Measurements from ENCODE around the gene RANBP9. TPM values are rescaled to one million over a fixed set of nuclear protein-coding genes. Genes with fewer than 3 reads are reported as not detected.

RANBP9 gene
- total RNA-seq, 1 donor from 2014 or later: 50.6 TPM

DNA sequence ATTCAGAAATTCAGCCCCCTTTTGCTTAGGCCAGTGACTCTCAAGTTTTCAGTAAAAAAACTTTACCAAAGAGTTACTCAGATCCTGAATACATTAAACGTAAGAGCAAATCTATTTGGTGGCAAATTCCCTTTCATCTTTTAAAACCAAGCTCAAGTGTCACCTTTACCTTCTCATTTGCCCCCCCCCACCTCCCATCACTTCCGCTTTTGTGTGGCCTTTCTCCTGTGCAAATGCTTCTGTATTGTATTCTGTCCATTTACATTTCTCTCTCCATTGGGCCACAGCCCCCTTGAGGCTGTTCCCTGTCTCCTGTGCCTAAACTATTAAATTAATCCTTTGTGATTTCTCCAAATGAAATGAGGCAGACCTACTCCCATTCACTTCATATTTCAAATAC lies 94.6 kb downstream of the RANBP9 start:
- Histone ChIP-seq H3K27ac (no peak overlapping the region), H3K9me3 (no peaks in the 10 kb centered on the region), H3K4me3 (no peak overlapping the region), H3K27me3 (no peaks in the 10 kb centered on the region), H3K4me1 (peaks cover 25% of the 10 kb centered on the region), H3K36me3 (peaks cover 0 to 34% of the 10 kb centered on the region in 2 donors)
- intact Hi-C loops (cut with DNase I): loop anchor here (5.0 kb wide), 1 partner anchor 95 kb away; the partner anchor contains the start of gene RANBP9
- no peak for DNase-seq (ENCODE audit: extremely low spot score in 2 of 2)
- TF ChIP-seq, protein P1, sequence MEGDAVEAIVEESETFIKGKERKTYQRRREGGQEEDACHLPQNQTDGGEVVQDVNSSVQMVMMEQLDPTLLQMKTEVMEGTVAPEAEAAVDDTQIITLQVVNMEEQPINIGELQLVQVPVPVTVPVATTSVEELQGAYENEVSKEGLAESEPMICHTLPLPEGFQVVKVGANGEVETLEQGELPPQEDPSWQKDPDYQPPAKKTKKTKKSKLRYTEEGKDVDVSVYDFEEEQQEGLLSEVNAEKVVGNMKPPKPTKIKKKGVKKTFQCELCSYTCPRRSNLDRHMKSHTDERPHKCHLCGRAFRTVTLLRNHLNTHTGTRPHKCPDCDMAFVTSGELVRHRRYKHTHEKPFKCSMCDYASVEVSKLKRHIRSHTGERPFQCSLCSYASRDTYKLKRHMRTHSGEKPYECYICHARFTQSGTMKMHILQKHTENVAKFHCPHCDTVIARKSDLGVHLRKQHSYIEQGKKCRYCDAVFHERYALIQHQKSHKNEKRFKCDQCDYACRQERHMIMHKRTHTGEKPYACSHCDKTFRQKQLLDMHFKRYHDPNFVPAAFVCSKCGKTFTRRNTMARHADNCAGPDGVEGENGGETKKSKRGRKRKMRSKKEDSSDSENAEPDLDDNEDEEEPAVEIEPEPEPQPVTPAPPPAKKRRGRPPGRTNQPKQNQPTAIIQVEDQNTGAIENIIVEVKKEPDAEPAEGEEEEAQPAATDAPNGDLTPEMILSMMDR (IDR thresholded peaks at IDR 0.05): no peak
- TF ChIP-seq POLR2A (IDR thresholded peaks at IDR 0.05) (no peak), POLR2AphosphoS5 (IDR thresholded peaks at IDR 0.05; ENCODE audit: insufficient read depth in 1 of 2, low read depth in 1 of 2) (no peak)

DNA sequence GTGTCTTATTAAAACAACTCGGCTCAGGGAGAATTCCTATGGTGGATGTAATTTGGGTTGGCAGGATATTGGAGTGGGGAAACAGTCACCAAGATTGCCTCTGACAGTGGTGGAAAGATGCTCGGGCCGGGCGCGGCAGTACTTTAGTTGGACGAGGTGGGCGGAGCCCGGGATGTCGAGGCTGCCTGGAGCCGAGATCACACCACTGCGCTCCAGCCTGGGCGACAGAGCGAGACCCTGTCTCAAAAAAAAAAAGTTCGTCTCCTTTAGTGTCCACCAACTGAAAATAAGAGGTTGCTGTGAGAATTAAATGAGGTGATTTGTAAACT lies 95.9 kb downstream of the RANBP9 start:
- H3K4me3 ChIP-seq: peak overlapping the region; percentile 83 to 91
- H3K36me3 ChIP-seq: peaks cover 0 to 24% of the 10 kb centered on the region in 2 donors
- no peaks in the 10 kb centered on the region for H3K27me3 ChIP-seq
- intact Hi-C loops (cut with DNase I): loop anchor here (5.0 kb wide), 1 partner anchor 97 kb away; the partner anchor contains the start of gene RANBP9
- no peaks in the 10 kb centered on the region for H3K9me3 ChIP-seq
- peaks cover 25% of the 10 kb centered on the region for H3K4me1 ChIP-seq
- peak overlapping the region; percentile 89 for H3K27ac ChIP-seq
- TF ChIP-seq POLR2A (IDR thresholded peaks at IDR 0.05) (no peak), POLR2AphosphoS5 (IDR thresholded peaks at IDR 0.05; ENCODE audit: insufficient read depth in 1 of 2, low read depth in 1 of 2) (no peak)
- TF ChIP-seq, protein P1 (IDR thresholded peaks at IDR 0.05): no peak
- DNase-seq (ENCODE audit: extremely low spot score in 2 of 2): no peak

DNA sequence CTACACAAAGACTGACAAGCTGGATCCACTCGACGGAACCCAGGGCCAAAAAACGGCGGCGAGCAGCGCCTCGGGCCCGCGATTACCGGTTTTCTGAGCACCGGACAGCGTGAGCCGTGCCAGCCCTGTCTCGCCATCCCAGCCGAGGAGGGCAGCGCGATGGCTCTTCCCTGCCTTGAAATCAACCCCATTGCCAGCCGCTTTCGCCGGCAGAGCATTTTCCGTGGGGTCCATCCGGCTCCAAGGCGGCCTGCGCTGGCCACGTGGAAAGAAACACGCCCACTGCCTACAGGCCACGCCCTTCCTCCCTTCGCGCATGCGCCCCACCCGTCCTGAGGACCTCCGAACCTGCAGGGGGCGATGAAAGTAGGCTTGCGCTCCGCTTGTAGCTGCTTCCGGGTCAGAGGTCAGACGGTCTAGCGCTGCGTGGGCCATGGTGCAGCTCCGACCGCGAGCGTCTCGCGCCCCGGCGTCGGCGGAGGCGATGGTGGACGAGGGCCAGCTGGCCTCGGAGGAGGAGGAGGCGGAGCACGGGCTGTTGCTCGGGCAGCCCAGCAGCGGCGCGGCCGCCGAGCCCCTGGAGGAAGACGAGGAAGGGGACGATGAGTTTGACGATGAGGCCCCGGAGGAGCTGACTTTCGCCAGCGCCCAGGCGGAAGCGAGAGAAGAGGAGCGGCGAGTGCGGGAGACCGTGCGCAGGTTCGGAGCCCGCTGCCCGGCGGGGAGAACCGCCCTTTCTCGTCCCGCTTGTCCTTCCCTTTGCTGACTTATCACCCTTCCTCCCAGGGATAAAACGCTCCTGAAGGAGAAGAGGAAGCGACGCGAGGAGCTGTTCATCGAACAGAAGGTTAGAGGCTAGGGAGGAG lies 96.5 kb downstream of the RANBP9 start, which contains the start of gene NOL7:
TSS of gene NOL7 (plus strand) at position 410 of the 866 bp plus-strand sequence. CDS start at position 434, 24 bp downstream.
- peak; percentile 94 to 99 for TF ChIP-seq POLR2AphosphoS5 (IDR thresholded peaks at IDR 0.05; ENCODE audit: insufficient read depth in 1 of 2, low read depth in 1 of 2)
- peak in 1 of 2 donors; percentile 73 for TF ChIP-seq POLR2A (IDR thresholded peaks at IDR 0.05)
- TF ChIP-seq, protein P1 (IDR thresholded peaks at IDR 0.05): peak; percentile 84 to 90 (median 86)

DNA sequence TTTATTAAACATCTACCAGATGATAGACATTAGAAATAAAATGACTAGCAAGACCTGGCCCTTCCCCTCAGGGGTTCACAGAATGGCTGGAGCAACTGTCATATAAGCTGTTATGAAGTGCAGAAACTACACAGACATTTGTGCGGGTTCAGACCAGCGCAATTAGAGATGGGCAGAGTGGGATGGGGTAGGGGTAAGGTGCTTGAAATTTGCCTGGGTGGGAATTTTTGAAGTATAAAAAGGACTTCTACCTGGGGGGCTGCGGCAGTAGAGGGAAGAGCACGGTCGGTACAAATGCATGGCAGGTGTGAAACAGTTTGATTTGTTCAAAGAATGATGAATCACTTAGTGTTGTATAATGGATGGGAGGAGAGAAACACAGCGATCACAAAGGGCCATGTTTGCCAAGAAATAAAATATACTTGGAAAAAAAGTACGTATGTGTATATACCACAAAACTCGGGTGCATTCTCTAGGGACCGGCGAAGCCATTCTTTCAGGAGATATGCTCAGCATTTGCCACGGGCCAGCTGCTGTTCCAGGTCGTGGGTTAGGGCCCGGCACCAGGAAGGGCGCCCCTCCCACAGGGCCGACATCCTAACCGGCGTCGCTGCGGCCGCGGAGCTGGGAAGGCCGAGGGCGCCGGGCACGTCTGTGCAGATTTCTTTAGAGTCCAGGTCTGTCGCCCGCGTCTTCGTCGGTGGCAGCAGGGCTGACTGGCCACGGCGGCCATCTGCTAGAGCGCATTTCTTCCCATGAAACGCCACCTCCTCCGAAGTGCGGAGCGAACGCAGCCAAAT lies 97.3 kb downstream of the RANBP9 start:
- peak overlapping the region; percentile 89 for H3K27ac ChIP-seq
- peak overlapping the region; percentile 83 to 91 for H3K4me3 ChIP-seq
- no peaks in the 10 kb centered on the region for H3K9me3 ChIP-seq
- H3K36me3 ChIP-seq: peaks cover 0 to 10% of the 10 kb centered on the region in 2 donors
- TF ChIP-seq, protein P1 (IDR thresholded peaks at IDR 0.05): no peak
- no peak for TF ChIP-seq POLR2AphosphoS5 (IDR thresholded peaks at IDR 0.05; ENCODE audit: insufficient read depth in 1 of 2, low read depth in 1 of 2)
- no peak for TF ChIP-seq POLR2A (IDR thresholded peaks at IDR 0.05)
- H3K27me3 ChIP-seq: no peaks in the 10 kb centered on the region
- peak in 1 of 2 donors; percentile 91 for DNase-seq (ENCODE audit: extremely low spot score in 2 of 2)
- intact Hi-C loops (cut with DNase I): no loop called here
- H3K4me1 ChIP-seq: peaks cover 25% of the 10 kb centered on the region

More for the DNA sequence above, 96.5 kb downstream of the RANBP9 start, which contains the start of gene NOL7:
- no peaks in the 10 kb centered on the region for H3K27me3 ChIP-seq
- H3K4me3 ChIP-seq: peak within 1 kb of the TSS; percentile 83 to 91
- DNase-seq (ENCODE audit: extremely low spot score in 2 of 2): peak; percentile 98
- H3K27ac ChIP-seq: peak within 1 kb of the TSS; percentile 89
- H3K9me3 ChIP-seq: no peaks in the 10 kb centered on the region
- intact Hi-C loops (cut with DNase I): loop anchor here (5.0 kb wide), 1 partner anchor 97 kb away; the partner anchor contains the start of gene RANBP9
- H3K36me3 ChIP-seq: peaks cover 0 to 18% of the 10 kb centered on the region in 2 donors
- peaks cover 25% of the 10 kb centered on the region for H3K4me1 ChIP-seq

Data from vagina (tissue), 2 donors.